ES-I3 (cell line): Measurements from ENCODE around the gene USP36.

ENCODE experiments used
- H3K36me3 ChIP-seq: 2 replicates; pipeline ENCODE4 v1.6.1; 2013; ENCODE audit warnings: mild to moderate bottlenecking, low read length, control low read depth, moderate library complexity; ENCODE audit not compliant: insufficient read depth
- H3K4me1 ChIP-seq: 2 replicates; pipeline ENCODE4 v1.6.1; 2013; ENCODE audit warnings: mild to moderate bottlenecking, control low read depth, low read length; ENCODE audit not compliant: insufficient read depth
- H3K9ac ChIP-seq: 2 replicates; pipeline ENCODE4 v1.6.1; 2013; ENCODE audit warnings: low read depth, mild to moderate bottlenecking, low read length, moderate library complexity
- H3K9me3 ChIP-seq: 2 replicates; pipeline ENCODE4 v1.6.1; 2013; ENCODE audit warnings: mild to moderate bottlenecking, low read length, moderate library complexity; ENCODE audit not compliant: control insufficient read depth, insufficient read depth

The USP36 gene

DNA sequence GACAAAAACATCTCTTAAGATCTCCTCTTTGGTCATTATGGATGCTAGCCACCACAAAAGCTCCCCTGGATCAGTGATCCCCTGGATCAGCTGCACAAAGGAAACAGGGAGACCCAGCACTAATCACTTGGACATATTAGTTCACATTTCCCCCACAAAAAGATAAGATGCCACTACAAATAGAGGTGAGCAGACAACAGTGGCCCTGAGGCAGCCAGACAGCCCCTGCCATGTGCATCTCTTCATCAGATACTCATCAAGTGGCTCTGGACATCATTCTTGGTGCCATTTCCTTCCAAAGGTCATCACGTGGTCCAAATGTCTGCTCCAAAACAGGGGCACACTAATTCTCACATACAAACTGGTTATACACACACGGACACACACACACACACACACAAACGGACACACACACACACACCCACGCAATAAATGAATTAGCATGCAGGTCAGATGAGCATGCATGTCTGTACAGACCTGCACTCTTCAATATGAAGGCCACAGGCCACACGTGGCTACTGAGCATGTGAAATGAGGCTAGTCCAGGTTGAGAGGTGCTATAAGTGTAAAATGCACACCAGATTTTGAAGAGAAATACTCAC, 4.1 kb downstream of the USP36 start:
- Histone ChIP-seq H3K9me3 (no peaks in the 10 kb centered on the region), H3K36me3 (peaks cover 50% of the 10 kb centered on the region), H3K9ac (no peak overlapping the region), H3K4me1 (peaks cover 9% of the 10 kb centered on the region; the same call in 1 of the 2 replicates)

DNA sequence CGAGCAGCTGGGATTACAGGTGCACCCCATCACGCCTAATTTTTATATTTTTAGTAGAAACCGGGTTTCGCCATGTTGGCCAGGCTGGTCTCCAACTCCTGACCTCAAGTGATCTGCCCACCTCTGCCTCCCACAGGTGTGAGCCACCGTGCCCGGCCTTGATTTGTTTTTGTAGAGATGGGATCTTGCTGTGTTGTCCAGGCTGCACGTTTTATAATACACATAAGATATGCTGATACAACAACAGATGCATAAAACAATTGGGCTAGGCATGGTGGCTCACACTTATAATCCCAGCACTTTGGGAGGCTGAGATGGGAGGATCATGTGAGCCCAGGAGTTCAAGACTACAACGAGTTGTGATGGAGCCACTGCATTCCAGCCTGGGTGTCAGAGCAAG, 6.0 kb downstream of the USP36 start:
- Histone ChIP-seq H3K4me1 (peaks cover 7% of the 10 kb centered on the region; the same call in 1 of the 2 replicates), H3K9me3 (no peaks in the 10 kb centered on the region), H3K36me3 (peaks cover 55% of the 10 kb centered on the region), H3K9ac (no peak overlapping the region)

DNA sequence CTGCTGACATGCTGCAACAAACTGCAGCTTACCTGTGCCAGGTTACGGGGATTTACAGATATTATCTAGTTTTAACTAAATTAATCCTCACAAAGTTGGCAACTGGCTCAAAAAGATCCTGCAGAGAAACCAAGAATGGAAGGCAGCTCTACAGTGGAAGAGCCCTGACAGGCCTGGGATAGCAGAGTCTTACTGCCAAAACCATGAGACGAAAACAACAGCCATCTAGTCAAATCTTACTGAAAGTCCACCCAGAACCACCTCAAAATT, 8.1 kb downstream of the USP36 start:
- Histone ChIP-seq H3K9ac (no peak overlapping the region), H3K9me3 (no peaks in the 10 kb centered on the region), H3K4me1 (peaks cover 3% of the 10 kb centered on the region; the same call in 1 of the 2 replicates), H3K36me3 (peaks cover 63% of the 10 kb centered on the region)

DNA sequence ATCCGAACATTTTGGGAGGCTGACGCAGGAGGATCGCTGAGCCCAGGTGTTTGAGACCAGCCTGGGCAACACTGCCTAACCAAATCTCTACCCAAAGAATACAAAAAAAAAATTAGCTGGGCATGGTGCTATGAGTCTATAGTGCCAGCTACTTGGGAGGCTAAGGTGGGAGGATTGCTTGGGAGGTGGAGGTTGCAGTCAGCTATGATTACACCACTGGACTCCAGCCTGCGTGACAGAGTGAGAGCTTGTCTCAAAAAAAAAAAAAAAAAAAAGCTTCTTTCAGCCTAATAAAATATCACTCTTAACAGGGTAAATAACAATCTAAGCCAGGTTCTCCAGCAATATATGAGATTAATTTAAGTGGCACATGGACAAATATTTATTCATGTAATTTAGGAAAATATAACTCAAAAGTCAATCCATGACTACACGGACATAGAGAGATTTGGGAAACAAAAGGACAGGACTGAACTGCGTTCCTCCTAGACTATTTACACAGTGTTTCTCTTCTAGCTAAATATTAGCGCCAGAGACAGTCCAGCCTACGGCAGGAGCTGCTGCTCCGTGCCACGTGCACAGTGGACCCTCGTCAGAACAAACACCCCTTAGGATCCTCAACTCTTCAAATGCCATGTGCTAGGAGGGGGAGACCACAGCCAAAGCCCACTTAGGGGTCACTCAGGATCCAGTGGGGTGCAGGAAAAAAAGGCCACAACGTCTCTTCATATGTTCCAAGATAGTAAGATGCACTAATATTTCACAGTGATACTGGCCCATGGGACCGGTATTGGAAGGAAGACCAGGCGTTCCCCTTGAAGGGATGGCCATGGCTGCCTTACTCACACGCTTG, 8.7 kb downstream of the USP36 start:
- Histone ChIP-seq H3K36me3 (peaks cover 61% of the 10 kb centered on the region), H3K4me1 (peaks cover 3% of the 10 kb centered on the region; the same call in 1 of the 2 replicates), H3K9me3 (no peaks in the 10 kb centered on the region), H3K9ac (no peak overlapping the region)

DNA sequence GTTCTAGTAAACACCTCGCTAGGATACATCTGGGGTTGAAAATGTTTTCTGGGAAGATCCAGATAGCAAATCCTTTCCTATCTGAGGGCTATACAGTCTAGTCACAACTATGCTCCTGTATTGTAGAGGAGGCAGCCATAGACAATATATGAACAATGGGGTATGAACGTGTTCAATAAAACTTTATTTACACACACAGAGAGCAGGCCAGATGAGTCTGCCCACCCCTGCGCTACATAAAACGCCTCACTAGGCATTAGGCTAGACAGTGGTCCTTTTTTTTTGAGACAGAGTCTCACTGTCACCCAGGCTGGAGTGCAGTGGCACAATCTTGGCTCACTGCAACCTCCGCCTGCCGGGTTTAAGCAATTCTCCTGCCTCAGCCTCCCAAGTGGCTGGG, 11.1 kb downstream of the USP36 start:
- H3K9ac ChIP-seq = no peak overlapping the region
- no peaks in the 10 kb centered on the region for H3K9me3 ChIP-seq
- H3K4me1 ChIP-seq = peaks cover 3% of the 10 kb centered on the region; the same call in 1 of the 2 replicates
- peaks cover 65% of the 10 kb centered on the region for H3K36me3 ChIP-seq

DNA sequence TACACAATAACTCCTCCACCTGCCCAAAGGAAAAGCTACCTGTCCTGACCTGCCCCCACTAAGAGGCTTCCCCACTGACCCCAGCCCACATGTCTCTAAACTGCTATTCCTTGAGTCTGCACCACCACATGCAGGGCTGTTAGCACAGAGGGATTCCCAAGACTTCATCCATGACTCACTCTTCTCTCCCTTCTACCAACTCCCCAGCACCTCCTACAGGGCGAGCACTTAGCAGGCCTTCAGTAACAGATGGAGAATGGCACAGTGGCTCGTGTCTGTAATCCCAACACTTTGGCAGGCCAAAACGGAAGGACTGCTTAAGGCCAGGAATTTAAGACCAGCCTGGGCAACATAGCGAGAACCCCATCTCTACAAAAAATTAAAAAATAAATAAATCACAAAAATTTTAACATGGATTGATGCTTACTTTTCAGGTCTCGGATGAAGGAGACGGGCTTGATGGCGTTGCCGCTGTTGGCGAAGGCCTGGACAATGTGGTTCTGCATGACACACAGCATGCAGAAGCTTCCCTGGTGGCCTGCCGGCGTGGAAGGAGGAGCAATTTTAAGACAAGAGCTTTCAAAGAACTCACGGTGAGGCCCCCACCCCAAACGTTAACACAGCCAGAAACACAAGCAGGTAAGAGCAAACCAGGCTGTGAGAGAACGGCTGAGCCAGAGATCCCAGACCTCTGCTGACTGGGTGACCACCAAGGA, 12.0 kb downstream of the USP36 start:
- H3K36me3 ChIP-seq = peaks cover 61% of the 10 kb centered on the region
- no peaks in the 10 kb centered on the region for H3K9me3 ChIP-seq

DNA sequence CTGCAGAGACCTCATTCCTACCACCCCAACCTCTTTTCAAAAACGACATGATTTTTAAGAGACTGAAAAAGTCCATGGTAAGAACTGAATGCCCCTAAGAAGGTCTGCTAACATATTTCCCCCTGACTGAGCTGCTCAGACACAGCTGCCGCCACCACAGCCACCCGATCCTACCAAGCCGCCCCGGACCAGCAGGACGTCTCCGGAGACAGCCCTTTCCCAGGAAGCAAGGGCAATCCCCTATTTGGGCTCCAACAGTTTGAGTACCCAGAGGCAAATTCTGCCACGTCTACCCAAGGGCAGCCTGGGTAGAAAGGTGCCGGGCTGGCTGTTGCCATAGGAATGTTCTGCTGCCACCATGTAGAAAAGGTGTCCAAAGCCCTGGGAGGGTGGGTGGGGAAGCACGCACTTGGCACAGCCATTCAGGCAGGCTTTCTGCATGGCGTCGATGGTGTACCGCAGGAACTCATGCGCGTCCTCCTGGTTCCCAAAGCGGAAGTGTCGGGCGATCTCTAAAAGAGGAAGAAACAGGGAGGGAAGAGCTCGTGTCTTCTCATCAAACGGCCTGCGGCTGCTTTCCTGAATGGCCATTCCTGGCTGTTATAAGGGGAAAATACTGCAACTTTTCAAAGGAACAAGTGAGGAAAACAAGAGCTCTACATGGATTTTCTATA, 13.6 kb downstream of the USP36 start:
- H3K36me3 ChIP-seq = peaks cover 53% of the 10 kb centered on the region
- H3K4me1 ChIP-seq = peaks cover 3% of the 10 kb centered on the region; the same call in 1 of the 2 replicates
- no peak overlapping the region for H3K9ac ChIP-seq
- no peaks in the 10 kb centered on the region for H3K9me3 ChIP-seq

More for the DNA sequence above, 12.0 kb downstream of the USP36 start:
- Histone ChIP-seq H3K4me1 (peaks cover 3% of the 10 kb centered on the region; the same call in 1 of the 2 replicates), H3K9ac (no peak overlapping the region)

DNA sequence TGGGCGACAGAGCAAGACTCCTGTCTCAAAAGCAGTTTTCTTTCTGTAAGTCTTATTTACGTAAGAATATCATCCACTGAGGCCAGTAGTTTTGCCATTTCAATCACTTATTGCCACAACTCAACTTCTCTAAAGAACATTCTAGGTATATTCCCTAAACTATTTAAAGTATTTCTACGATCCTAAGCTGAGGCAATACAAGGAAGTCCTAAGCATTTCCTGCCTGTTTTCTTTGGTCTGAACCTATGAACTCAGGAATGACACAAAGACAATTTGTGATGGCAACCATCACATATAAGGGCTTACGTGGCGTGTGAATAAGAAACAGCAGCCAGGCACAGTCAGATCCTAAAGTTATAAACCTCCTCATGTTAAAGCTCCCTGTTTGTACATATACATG, 14.2 kb downstream of the USP36 start:
- peaks cover 54% of the 10 kb centered on the region for H3K36me3 ChIP-seq
- H3K9ac ChIP-seq = no peak overlapping the region
- H3K4me1 ChIP-seq = peaks cover 3% of the 10 kb centered on the region; the same call in 1 of the 2 replicates
- no peaks in the 10 kb centered on the region for H3K9me3 ChIP-seq

DNA sequence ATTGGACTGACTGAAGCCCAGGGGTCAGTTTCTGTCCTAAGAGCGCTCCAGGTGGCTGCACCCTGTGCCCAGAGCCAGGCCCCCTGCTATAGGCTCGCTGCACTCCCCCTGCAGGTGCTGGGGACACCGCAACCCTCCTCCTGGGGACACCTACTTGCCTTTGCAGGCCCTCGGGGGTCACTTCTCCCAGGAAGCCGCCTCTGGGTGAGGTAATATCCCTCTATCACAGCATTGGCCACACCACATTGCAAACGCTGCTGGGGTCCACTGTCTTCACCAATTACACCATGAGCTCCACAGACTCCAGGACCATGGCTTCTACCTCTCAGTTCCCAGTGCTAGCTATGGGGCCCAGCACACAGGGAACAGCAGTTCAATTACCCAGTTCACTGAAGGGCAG, 14.9 kb downstream of the USP36 start:
- no peak overlapping the region for H3K9ac ChIP-seq
- peaks cover 54% of the 10 kb centered on the region for H3K36me3 ChIP-seq
- peaks cover 3% of the 10 kb centered on the region; the same call in 1 of the 2 replicates for H3K4me1 ChIP-seq

DNA sequence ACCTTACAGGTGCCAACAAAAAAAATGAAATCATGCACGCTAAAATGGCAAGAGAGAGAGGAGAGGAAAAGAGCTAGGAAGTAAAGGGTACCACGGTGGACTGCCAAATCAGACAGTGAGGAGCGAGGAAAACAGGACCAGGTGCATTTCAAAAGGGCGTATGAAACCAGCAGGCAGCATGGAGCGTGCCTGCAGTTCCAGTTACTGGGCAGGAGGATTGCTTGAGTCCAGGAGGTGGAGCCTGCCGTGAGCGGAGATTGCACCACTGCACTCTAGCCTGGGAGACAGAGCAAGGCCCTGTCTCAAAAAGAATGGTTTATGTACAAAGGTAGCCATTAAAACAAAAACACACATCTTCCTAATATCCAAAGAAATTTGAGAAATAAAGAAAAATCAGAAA, 16.4 kb downstream of the USP36 start:
- Histone ChIP-seq H3K36me3 (peaks cover 57% of the 10 kb centered on the region), H3K4me1 (peaks cover 3% of the 10 kb centered on the region; the same call in 1 of the 2 replicates), H3K9ac (no peak overlapping the region)

More for the DNA sequence above, 14.9 kb downstream of the USP36 start:
- H3K9me3 ChIP-seq = no peaks in the 10 kb centered on the region

DNA sequence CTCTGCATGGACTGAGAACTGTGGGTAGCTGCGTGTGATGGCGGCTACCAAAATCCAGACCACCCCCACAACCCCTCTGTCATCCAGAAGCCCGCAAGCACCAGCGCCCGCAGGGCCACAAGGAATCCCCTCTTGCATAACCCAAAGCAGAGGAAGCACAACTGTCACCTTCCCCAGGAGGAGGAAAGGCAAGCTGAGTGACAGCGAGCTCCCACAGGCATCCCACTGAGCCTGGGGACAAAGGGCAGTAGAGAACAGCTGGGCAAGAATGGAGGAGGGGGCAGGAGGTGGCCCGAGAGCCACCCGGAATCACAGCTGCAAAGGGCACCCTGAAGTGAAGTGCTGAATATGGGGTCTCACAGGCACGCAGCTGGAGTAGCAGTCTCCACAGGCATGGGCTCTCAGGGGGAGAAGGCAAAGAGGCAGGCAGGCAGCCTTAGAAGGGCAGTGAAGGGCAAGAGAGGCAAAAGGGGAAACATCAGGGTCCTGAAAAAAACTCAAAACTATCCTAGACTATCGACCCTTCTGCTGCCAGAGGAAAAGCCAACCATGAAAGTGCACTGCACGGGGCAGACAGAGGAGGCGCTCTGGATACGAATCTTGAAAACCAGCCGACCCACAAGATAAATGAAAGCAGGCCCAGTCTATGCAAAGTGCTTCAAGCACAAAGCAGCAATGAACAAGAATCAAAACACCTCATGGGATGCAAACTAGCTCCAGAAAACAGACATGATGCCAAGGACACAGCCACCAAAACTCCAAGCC, 17.1 kb downstream of the USP36 start:
- H3K36me3 ChIP-seq = peaks cover 63% of the 10 kb centered on the region
- peaks cover 3% of the 10 kb centered on the region; the same call in 1 of the 2 replicates for H3K4me1 ChIP-seq
- no peak overlapping the region for H3K9ac ChIP-seq
- no peaks in the 10 kb centered on the region for H3K9me3 ChIP-seq

More for the DNA sequence above, 16.4 kb downstream of the USP36 start:
- no peaks in the 10 kb centered on the region for H3K9me3 ChIP-seq

DNA sequence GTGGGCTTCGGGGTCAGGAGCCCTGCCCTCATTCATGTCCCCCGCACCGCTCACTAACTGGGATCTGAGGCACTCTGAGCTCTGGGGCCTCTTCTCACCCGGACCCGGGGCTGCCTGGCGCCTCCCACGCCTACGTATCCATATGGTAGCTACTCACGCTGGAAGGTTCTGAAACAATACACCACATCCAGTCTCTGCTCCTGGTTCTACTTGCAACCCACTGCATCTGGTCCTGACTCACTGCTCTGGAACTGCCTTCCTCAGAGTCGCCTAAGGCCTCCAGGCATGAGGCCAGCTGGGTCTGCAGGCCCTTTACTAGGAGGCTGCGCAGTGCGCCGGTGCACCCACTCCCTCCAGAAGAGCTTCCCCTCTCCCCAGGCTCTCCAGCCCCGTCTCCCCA, 18.1 kb downstream of the USP36 start:
- H3K36me3 ChIP-seq = peaks cover 65% of the 10 kb centered on the region
- no peaks in the 10 kb centered on the region for H3K9me3 ChIP-seq
- H3K9ac ChIP-seq = no peak overlapping the region
- H3K4me1 ChIP-seq = no peaks in the 10 kb centered on the region

DNA sequence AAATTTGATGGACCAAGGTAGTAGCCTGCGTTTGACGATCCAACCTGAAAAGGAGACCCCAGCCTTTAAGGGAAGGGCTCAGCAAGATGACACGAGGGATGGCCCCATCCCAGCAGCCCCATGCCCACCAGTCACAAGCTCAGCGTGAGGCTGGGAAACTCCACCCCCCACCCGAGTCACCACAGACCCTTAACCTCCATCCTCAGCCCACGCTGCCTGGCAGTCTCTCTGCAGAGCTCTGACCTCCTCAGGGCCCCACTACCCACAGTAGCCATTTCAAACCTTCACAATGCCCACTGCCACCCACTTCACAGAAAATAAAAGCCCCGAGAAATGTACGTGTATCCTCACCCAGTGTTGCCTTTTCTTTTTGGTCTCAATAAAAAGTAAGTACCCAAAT, 18.7 kb downstream of the USP36 start:
- no peaks in the 10 kb centered on the region for H3K9me3 ChIP-seq
- no peak overlapping the region for H3K9ac ChIP-seq
- no peaks in the 10 kb centered on the region for H3K4me1 ChIP-seq
- H3K36me3 ChIP-seq = peaks cover 68% of the 10 kb centered on the region
